Keratinocyte (primary cell): ENCODE results near the gene AP4M1. TPM values are rescaled to one million over a fixed set of nuclear protein-coding genes. Genes with fewer than 3 reads are reported as not detected.
A peak's percentile ranks its signal among the peaks of the same experiment; 100 is the strongest.

ENCODE experiments used
- DNase-seq: peaks from one replicate; pipeline ENCODE4 v3.0.0-alpha.2; 2011; ENCODE audit warnings: low read depth, missing footprints, low spot score
- FAIRE-seq: peaks from 2 replicates; lab custom pipeline; 2011; peaks lifted over from hg19 to GRCh38; lab: Jason Lieb, UNC
- H2AFZ ChIP-seq: 2 replicates; pipeline ENCODE4 v1.6.0; 2012; ENCODE audit warnings: low read length, control low read depth, inconsistent platforms; ENCODE audit not compliant: control insufficient read depth
- H3K27ac ChIP-seq: 2 replicates; pipeline ENCODE4 v1.5.1; 2011; ENCODE audit warnings: low read length; ENCODE audit not compliant: control insufficient read depth, insufficient read depth
- H3K27me3 ChIP-seq: 3 replicates; pipeline ENCODE4 v1.6.0; 2011; ENCODE audit warnings: low read length; ENCODE audit not compliant: control insufficient read depth, insufficient read depth; ENCODE audit errors: extremely low read depth
- H3K36me3 ChIP-seq, 2 experiments: 2 replicates in 1 of 2; 3 replicates in 1 of 2; pipeline ENCODE4 v1.5.1; 2011; ENCODE audit warnings: low read length in 2 of 2, mild to moderate bottlenecking in 1 of 2; ENCODE audit not compliant: control insufficient read depth in 2 of 2, insufficient read depth in 2 of 2; ENCODE audit errors: extremely low read depth in 1 of 2
- H3K4me1 ChIP-seq: 3 replicates; pipeline ENCODE4 v1.5.1; 2011; ENCODE audit warnings: low read length; ENCODE audit not compliant: control insufficient read depth, insufficient read depth; ENCODE audit errors: extremely low read depth
- H3K4me2 ChIP-seq: 3 replicates; pipeline ENCODE4 v1.6.0; 2011; ENCODE audit warnings: low read depth, low read length; ENCODE audit not compliant: control insufficient read depth, insufficient read depth; ENCODE audit errors: extremely low read depth
- H3K4me3 ChIP-seq, 3 experiments: fragments of 200-600 bp in 1 of 3; sonication (generic) in 1 of 3; 2 replicates in 2 of 3; 3 replicates in 1 of 3; pipeline ENCODE4 v1.5.1; 2011 to 2016; ENCODE audit warnings: low read length in 3 of 3, mild to moderate bottlenecking in 3 of 3, control low read depth in 2 of 3, inconsistent platforms in 1 of 3, low read depth in 1 of 3, mixed read lengths in 1 of 3, mixed run types in 1 of 3, moderate library complexity in 1 of 3; ENCODE audit not compliant: control insufficient read depth in 2 of 3, insufficient read depth in 2 of 3; ENCODE audit errors: extremely low read depth in 1 of 3
- H3K79me2 ChIP-seq: 2 replicates; pipeline ENCODE4 v1.6.0; 2012; ENCODE audit warnings: low read length; ENCODE audit not compliant: control insufficient read depth, insufficient read depth
- H3K9ac ChIP-seq: 3 replicates; pipeline ENCODE4 v1.6.0; 2011; ENCODE audit warnings: low read length; ENCODE audit not compliant: control insufficient read depth, insufficient read depth; ENCODE audit errors: extremely low read depth
- H3K9me1 ChIP-seq: 3 replicates; pipeline ENCODE4 v1.6.0; 2011; ENCODE audit warnings: low read length; ENCODE audit not compliant: control insufficient read depth, insufficient read depth; ENCODE audit errors: extremely low read depth
- H3K9me3 ChIP-seq: 2 replicates; pipeline ENCODE4 v1.5.1; 2012; ENCODE audit warnings: low read depth, low read length; ENCODE audit not compliant: control insufficient read depth
- H4K20me1 ChIP-seq: 3 replicates; pipeline ENCODE4 v1.6.0; 2011; ENCODE audit warnings: low read length; ENCODE audit not compliant: control insufficient read depth, insufficient read depth; ENCODE audit errors: extremely low read depth
- EZH2 ChIP-seq: IDR thresholded peaks from one replicate; pipeline ENCODE4 v1.6.1; 2012; ENCODE audit warnings: inconsistent platforms, mild to moderate bottlenecking, low read length, moderate library complexity
- dilution Hi-C: fragments of 300-500 bp; cut with MboI; formaldehyde crosslinking; loops from one replicate; pipeline ENCODE4 v1.7.0; 2020; ENCODE audit warnings: low sequenced_read_pairs; ENCODE audit not compliant: extremely low pct_ligation_motif_present
- polyA plus RNA-seq, 5 experiments: library from polyadenylated mRNA; depleted of rRNA in 3 of 5; stranded (reverse) in 3 of 5; stranded (forward) in 1 of 5; unstranded in 1 of 5; fragments of >200 nt; gene quantifications; 1 replicate in 1 of 5; 2 replicates in 3 of 5; 3 replicates in 1 of 5; pipeline versions ENCODE4 v1.2.1 to v1.2.3, GENCODE V29; 2011 to 2012; ENCODE audit warnings: missing spikeins in 2 of 5, low read depth in 1 of 5, low replicate concordance in 1 of 5
- TF ChIP-seq, protein P1 (sequence below), 3 experiments: IDR thresholded peaks in 1 of 3; conservative IDR thresholded peaks in 1 of 3; optimal IDR thresholded peaks in 1 of 3; 2 replicates in 2 of 3; 3 replicates in 1 of 3; pipeline versions ENCODE3 to v1.5.1; 2011; ENCODE audit warnings: low read length in 3 of 3, mild to moderate bottlenecking in 3 of 3, moderate library complexity in 2 of 3, control low read depth in 1 of 3, inconsistent platforms in 1 of 3; ENCODE audit not compliant: insufficient read depth in 2 of 3; ENCODE audit errors: extremely low read depth in 1 of 3

AP4M1 gene
- polyA plus RNA-seq, 1 donor (not counting 4 experiments of a cell fraction or from before 2014, with no cell fraction given), result 14.2 TPM

DNA sequence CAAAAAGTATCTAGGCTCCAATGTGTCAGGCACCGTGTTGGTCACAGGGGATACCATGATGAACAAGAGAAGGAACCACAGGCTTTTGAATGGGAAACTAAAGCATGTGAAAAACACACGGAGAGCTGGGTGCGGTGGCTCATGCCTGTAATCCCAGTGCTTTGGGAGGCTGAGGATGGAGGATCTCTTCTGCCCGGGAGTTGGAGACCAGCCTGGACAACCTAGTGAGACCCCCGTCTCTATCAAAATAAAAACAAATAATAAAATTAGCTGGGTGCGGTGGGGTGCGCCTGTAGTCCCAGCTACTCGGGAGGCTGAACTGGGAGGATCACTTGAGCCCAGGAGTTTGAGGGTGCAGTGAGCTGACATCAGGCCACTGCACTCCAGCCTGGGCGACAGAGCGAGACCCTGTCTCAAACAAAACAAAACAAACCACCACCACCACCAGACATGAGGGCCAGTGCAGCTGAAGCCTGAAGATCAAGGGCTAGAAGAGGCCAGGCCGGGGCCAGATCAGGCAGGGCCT lies 13.3 kb upstream of the AP4M1 start:
- no peaks in the 10 kb centered on the region for H4K20me1 ChIP-seq
- no peaks in the 10 kb centered on the region for H3K27me3 ChIP-seq
- H3K4me3 ChIP-seq, result peak overlapping the region; percentile 84 to 95 (median 89)
- H3K9me1 ChIP-seq, result no peaks in the 10 kb centered on the region
- peak overlapping the region; percentile 82 for H3K4me2 ChIP-seq
- H3K9me3 ChIP-seq, result no peaks in the 10 kb centered on the region
- H2AFZ ChIP-seq, result peak overlapping the region; percentile 74
- no peak for DNase-seq
- peaks cover 15% of the 10 kb centered on the region for H3K79me2 ChIP-seq
- dilution Hi-C loops, result no loop called here
- H3K27ac ChIP-seq, result peak overlapping the region; percentile 85
- H3K4me1 ChIP-seq, result peaks cover 27% of the 10 kb centered on the region
- H3K36me3 ChIP-seq, result peaks cover 21 to 26% of the 10 kb centered on the region in 2 experiments
- FAIRE-seq, result no peak
- peak overlapping the region; percentile 90 for H3K9ac ChIP-seq
- no peak for TF ChIP-seq EZH2
- TF ChIP-seq, protein P1, sequence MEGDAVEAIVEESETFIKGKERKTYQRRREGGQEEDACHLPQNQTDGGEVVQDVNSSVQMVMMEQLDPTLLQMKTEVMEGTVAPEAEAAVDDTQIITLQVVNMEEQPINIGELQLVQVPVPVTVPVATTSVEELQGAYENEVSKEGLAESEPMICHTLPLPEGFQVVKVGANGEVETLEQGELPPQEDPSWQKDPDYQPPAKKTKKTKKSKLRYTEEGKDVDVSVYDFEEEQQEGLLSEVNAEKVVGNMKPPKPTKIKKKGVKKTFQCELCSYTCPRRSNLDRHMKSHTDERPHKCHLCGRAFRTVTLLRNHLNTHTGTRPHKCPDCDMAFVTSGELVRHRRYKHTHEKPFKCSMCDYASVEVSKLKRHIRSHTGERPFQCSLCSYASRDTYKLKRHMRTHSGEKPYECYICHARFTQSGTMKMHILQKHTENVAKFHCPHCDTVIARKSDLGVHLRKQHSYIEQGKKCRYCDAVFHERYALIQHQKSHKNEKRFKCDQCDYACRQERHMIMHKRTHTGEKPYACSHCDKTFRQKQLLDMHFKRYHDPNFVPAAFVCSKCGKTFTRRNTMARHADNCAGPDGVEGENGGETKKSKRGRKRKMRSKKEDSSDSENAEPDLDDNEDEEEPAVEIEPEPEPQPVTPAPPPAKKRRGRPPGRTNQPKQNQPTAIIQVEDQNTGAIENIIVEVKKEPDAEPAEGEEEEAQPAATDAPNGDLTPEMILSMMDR (optimal IDR thresholded peaks at IDR 0.05 in 1 of 3, IDR thresholded peaks at IDR 0.05 in 1 of 3, conservative IDR thresholded peaks at IDR 0.05 in 1 of 3; ENCODE audit: extremely low read depth in 1 of 3, insufficient read depth in 2 of 3, low read length in 3 of 3), result no peak

DNA sequence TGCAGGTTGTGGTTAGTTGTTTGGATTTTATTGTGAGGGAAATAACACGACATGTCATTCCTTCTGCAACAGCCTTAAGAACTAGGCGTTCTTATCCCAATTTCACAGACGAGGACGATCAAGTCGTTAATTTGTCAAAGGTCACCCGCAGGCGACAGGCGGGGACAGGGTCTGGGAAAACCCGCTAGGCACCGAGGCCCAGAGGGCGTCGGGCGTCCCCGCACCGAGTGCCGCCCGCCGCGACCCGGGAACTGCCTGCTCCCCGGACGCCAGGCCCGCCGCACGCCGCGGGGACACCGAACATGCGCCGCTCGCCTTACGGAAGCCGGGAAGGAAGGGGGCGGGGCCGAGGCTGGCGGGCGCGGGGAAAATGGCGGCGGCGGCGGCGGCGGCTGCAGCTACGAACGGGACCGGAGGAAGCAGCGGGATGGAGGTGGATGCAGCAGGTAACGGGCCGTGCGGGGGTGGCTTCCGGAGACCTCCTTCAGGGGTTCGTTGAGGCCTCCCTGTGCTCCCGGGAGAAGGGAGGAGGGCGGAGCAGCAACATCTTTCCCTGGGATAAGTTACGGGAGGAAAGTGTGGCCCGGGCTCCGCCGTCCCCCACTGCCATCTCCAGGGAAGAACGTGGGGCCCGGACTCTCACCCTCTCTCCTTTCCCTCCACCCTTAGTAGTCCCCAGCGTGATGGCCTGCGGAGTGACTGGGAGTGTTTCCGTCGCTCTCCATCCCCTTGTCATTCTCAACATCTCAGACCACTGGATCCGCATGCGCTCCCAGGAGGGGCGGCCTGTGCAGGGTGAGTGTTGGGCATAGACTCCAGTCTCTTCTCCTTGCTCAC lies 12.6 kb upstream of the AP4M1 start, which contains the start of gene COPS6:
Gene COPS6, plus strand, starts transcription at position 349 of the 837 bp plus-strand sequence. Its CDS starts 22 bp downstream, at position 371.
- Histone ChIP-seq H3K27me3 (no peaks in the 10 kb centered on the region), H4K20me1 (no peaks in the 10 kb centered on the region), H3K27ac (peak within 1 kb of the TSS; percentile 85), H3K4me2 (peak within 1 kb of the TSS; percentile 82), H3K9me3 (no peaks in the 10 kb centered on the region), H3K4me1 (peaks cover 27% of the 10 kb centered on the region), H3K79me2 (peaks cover 17% of the 10 kb centered on the region), H2AFZ (peak within 1 kb of the TSS; percentile 90), H3K9ac (peak within 1 kb of the TSS; percentile 90), H3K36me3 (peaks cover 28 to 33% of the 10 kb centered on the region in 2 experiments), H3K9me1 (no peaks in the 10 kb centered on the region), H3K4me3 (peak within 1 kb of the TSS; percentile 84 to 95 (median 89))
- DNase-seq (no peak), FAIRE-seq (no peak)
- dilution Hi-C loops, result no loop called here
- TF ChIP-seq, protein P1 (optimal IDR thresholded peaks at IDR 0.05 in 1 of 3, IDR thresholded peaks at IDR 0.05 in 1 of 3, conservative IDR thresholded peaks at IDR 0.05 in 1 of 3; ENCODE audit: extremely low read depth in 1 of 3, insufficient read depth in 2 of 3, low read length in 3 of 3), result no peak
- no peak for TF ChIP-seq EZH2
